Measurements from ENCODE around the gene TUBB6.

TUBB6 gene

DNA sequence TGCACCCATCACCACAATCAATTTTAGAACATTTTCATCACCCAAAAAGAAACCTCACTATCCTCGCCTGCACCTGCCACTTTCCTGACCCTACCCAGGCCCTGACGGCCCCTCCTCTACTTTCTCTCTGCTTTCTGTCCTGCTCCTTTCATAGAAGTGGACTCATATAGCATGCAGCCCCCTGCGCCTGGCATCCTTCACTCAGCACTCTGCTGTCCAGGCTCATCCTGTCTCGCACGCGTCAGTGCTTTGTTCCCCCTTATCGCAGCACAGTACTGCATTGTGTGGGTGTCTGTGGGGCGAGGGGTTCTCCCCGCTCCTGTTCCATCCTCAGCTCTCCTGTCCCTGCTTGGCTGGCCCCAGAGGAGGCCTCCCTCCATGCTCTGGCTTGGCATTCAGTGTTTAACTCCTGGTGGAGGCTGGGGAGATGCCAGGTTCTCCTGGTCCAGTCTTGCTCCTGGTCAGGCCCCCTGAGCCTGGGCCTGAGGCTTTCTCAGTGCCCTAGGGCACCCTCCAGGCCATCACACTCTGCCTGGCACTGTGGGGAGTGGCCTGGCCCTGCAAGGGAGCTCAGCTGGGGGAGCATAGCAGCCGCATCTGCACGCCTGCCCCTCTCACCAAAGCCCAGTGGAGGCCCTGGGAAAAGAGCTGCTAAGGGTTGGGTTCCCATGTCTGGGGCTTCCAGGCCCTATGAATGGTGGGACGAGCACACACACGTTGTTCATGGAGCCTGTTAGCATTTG, 6.6 kb upstream of the TUBB6 start:
- no peak for DNase-seq (ENCODE audit: low read depth in 2 of 2)
- TF ChIP-seq, protein P1, sequence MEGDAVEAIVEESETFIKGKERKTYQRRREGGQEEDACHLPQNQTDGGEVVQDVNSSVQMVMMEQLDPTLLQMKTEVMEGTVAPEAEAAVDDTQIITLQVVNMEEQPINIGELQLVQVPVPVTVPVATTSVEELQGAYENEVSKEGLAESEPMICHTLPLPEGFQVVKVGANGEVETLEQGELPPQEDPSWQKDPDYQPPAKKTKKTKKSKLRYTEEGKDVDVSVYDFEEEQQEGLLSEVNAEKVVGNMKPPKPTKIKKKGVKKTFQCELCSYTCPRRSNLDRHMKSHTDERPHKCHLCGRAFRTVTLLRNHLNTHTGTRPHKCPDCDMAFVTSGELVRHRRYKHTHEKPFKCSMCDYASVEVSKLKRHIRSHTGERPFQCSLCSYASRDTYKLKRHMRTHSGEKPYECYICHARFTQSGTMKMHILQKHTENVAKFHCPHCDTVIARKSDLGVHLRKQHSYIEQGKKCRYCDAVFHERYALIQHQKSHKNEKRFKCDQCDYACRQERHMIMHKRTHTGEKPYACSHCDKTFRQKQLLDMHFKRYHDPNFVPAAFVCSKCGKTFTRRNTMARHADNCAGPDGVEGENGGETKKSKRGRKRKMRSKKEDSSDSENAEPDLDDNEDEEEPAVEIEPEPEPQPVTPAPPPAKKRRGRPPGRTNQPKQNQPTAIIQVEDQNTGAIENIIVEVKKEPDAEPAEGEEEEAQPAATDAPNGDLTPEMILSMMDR (IDR thresholded peaks at IDR 0.05; ENCODE audit: low read depth, low read length): no peak
- H3K4me3 ChIP-seq (replicated peaks in 1 of 2; ENCODE audit: low read depth in 2 of 2, low read length in 2 of 2): no peak overlapping the region

DNA sequence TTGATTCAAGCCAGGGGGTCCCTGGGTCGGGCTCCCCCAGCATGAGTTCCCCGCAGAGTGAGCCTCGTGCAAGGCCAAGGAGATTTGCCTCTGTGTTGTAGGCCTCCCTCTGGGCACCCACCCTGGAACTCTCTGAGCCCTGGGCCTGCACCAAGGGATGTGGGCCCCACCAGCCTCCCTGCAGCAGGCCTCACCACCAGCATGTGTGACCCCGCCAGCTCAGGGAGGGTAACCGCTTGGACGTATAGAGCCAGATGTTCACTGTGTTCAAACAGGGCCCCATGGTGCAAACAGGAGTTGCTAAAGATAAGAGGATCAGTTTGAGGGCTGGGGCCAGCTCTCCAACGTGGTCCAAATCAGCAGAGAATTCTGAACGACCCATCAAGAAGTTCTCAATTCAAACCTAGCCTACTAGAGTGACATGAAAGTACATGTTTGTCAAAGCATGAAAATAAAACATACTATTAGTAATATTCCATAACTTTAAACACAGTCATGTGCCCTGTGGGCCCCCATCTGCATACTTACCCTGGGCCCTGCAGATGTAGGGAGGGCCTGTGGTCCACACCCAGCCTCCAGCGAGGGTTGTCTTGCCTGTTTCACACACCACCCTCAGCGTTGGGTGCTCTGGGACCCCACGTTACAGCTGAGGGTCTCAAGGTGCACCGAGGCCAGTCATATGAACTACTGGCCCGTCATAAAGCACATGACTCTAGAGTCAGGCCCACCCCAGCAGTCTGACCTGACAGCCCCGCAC, 5.5 kb upstream of the TUBB6 start:
- no peak for DNase-seq (ENCODE audit: low read depth in 2 of 2)
- TF ChIP-seq, protein P1 (IDR thresholded peaks at IDR 0.05; ENCODE audit: low read depth, low read length): no peak
- no peak overlapping the region for H3K4me3 ChIP-seq (replicated peaks in 1 of 2; ENCODE audit: low read depth in 2 of 2, low read length in 2 of 2)

DNA sequence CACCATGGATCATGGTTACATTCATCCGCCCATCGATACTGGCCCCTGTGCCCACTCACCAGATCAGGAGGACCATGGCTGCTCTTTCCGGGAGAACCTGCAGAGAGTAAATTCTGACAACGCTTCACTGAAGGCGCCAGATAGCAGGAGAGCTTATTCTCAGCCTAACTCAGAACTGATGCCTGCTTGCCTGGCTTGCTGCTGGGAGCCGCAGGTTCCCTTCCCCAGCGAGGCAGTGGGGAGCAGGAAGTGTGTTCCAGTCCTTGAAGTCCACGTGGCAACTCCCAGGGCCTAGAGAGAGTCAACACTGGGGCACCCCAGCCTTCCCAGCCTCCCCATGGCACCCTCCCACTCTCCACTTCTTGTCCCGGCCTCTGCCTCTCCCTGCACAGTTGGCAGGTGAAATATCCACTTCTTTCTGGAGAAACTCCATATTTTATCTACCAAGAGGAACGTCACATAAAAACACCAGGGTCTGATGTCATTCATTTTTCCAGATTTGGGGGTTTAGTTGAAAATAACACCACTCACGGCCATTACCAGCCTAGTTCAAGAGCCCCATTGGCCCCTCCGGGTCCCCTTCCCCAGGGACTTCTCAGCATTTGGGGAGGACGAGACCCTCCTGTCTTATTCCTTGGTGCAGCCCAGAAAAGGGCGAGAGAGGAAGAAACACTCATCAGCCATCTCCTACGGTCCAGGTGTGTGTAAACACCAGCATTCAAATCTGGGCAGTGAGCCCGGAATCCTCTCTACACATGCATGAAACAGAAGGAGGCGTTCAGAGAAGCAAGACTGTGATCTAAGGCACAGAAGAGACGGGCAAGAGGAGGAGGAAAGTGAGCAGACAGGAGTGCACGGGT, 3.5 kb upstream of the TUBB6 start:
- no peak overlapping the region for H3K4me3 ChIP-seq (replicated peaks in 1 of 2; ENCODE audit: low read depth in 2 of 2, low read length in 2 of 2)
- TF ChIP-seq, protein P1 (IDR thresholded peaks at IDR 0.05; ENCODE audit: low read depth, low read length): no peak

DNA sequence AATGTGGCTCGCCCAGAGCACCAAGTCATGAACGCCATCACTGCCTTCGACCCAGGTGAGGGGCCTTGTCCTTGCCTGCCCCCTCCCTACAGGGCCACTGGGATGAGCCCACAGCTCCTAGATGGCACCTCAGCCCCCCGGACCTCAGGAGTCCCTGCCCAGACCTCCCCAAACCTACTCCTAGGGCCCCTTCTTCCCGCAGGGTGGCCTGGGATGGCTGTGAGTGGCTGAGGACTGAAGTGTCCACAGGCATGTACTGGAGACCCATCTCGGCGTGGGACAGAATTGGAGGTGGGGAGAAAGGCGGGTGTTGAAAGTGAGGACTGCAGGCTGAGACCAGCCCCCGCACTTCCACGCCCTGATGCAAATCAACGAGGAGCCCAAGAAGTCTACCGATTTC, 2.8 kb upstream of the TUBB6 start:
- no peak for DNase-seq (ENCODE audit: low read depth in 2 of 2)
- TF ChIP-seq, protein P1 (IDR thresholded peaks at IDR 0.05; ENCODE audit: low read depth, low read length): no peak
- no peak overlapping the region for H3K4me3 ChIP-seq (replicated peaks in 1 of 2; ENCODE audit: low read depth in 2 of 2, low read length in 2 of 2)

More for the DNA sequence above, 3.5 kb upstream of the TUBB6 start:
- no peak for DNase-seq (ENCODE audit: low read depth in 2 of 2)

DNA sequence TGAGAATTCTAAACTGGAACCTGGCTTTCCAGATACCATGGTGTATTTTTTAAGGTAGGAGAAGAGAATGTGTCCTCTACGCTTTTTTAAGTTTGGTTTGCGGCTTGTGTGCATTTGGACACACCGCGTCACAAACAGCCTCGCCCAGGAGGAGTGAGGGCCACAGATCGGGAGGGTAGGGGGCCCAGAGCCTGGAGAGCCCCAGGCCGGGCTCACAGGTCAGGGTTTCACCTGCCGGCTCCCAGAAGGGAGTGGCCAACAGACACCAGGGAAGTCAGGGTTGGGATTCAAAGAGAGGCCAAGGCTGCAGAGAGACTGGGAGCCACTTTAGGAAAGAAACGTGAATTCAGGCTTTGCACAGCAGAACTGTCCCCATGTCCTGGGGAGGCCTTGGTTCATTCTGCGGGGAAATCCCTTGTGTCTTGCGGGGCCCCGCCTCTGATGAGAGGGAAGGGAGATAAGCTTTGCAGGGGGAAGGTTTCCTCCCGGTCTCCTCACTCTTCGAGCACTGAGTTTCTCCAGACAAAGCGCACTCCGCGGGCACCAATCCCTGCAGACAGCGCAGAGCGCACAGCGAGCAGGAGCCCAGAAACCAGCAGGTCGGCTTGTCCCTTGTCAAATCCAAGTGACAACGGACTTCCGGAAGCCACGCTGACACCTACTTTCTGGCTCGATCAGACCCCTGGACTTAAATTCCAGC, 2.0 kb upstream of the TUBB6 start:
- DNase-seq (ENCODE audit: low read depth in 2 of 2): peak in 1 of 2 donors; percentile 42
- TF ChIP-seq, protein P1 (IDR thresholded peaks at IDR 0.05; ENCODE audit: low read depth, low read length): no peak
- peak overlapping the region; percentile 3 to 72 for H3K4me3 ChIP-seq (replicated peaks in 1 of 2; ENCODE audit: low read depth in 2 of 2, low read length in 2 of 2)
